GM12891 (cell line): ENCODE measurements around the gene UCHL5.
"Not testable (repeated sequence)": the region's sequence is repeated elsewhere in the genome, so short reads cannot be mapped to it uniquely, and the experiment has no call there.

ENCODE experiments used
- POLR2A ChIP-seq: IDR thresholded peaks from 2 replicates; pipeline ENCODE4 v1.6.1; 2011; ENCODE audit warnings: low read depth, low read length, control low read depth
- POLR2AphosphoS5 ChIP-seq: IDR thresholded peaks from 2 replicates; pipeline ENCODE4 v1.6.1; 2011; ENCODE audit warnings: low read depth, low read length, control low read depth
- TAF1 ChIP-seq: IDR thresholded peaks from 2 replicates; pipeline ENCODE4 v1.6.1; 2011; ENCODE audit warnings: low read depth, low read length, control low read depth

- not testable (repeated sequence) for TF ChIP-seq POLR2A, POLR2AphosphoS5, TAF1
Observed at GRCh38 chr1:193032643-193033427, 26.3 kb downstream of the UCHL5 start.
